SH-SY5Y (cell line): ENCODE measurements around the gene ERMAP.

Experiments
- GATA2 ChIP-seq: IDR thresholded peaks from 2 replicates; pipeline ENCODE4 v1.6.1; 2011; ENCODE audit warnings: mild to moderate bottlenecking, low read depth, low read length
- GATA3 ChIP-seq: IDR thresholded peaks from 2 replicates; pipeline ENCODE4 v1.6.1; 2011; ENCODE audit warnings: low read depth, mild to moderate bottlenecking, low read length, moderate library complexity

- TF ChIP-seq GATA2 = no peak
- TF ChIP-seq GATA3 = no peak
These were observed 49.6 kb downstream of the ERMAP start for GRCh38 chr1:42866549-42866948.
